ENCODE results near the gene MEAK7. TPM values are rescaled to one million over a fixed set of nuclear protein-coding genes. Genes with fewer than 3 reads are reported as not detected.

The MEAK7 gene
- total RNA-seq, 1 donor from 2014 or later: 5.3 TPM

GRCh38 chr16:84532291-84532724 is 27.8 kb upstream of the MEAK7 start:
- Histone ChIP-seq H3K27ac (replicated peaks) (peak overlapping the region; percentile 81), H3K36me3 (no peaks in the 10 kb centered on the region), H3K9me3 (replicated peaks) (peaks cover 8% of the 10 kb centered on the region), H3K4me3 (no peak overlapping the region), H3K27me3 (ENCODE audit: low read depth) (no peaks in the 10 kb centered on the region), H3K4me1 (peaks cover 40% of the 10 kb centered on the region)
- peak; percentile 61 for DNase-seq
- TF ChIP-seq, protein P1, sequence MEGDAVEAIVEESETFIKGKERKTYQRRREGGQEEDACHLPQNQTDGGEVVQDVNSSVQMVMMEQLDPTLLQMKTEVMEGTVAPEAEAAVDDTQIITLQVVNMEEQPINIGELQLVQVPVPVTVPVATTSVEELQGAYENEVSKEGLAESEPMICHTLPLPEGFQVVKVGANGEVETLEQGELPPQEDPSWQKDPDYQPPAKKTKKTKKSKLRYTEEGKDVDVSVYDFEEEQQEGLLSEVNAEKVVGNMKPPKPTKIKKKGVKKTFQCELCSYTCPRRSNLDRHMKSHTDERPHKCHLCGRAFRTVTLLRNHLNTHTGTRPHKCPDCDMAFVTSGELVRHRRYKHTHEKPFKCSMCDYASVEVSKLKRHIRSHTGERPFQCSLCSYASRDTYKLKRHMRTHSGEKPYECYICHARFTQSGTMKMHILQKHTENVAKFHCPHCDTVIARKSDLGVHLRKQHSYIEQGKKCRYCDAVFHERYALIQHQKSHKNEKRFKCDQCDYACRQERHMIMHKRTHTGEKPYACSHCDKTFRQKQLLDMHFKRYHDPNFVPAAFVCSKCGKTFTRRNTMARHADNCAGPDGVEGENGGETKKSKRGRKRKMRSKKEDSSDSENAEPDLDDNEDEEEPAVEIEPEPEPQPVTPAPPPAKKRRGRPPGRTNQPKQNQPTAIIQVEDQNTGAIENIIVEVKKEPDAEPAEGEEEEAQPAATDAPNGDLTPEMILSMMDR (IDR thresholded peaks at IDR 0.05; ENCODE audit: borderline replicate concordance): no peak
- intact Hi-C loops (cut with micrococcal nuclease): no loop called here

DNA sequence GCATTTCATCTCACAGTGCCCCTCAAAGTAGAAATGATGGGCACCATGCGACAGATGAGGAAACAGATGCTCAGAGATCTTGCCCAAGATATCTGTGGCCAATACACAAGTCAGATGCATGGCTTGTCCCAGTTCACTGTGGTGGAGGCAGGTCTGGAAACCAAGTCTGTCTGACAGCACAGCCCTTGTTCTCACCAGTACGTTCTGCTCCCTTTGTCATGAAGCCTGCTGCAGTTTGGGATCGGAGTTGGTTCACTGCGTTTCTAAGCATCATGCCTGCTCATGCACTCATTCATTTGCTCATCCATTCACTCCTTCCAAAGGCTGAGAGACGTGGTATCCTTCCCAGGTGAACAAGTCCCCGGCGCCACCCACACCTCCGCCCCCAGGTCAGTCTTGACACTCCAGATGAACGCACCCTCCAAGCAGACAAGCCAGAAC is 27.2 kb upstream of the MEAK7 start:
- H3K27ac ChIP-seq (replicated peaks): peak overlapping the region; percentile 81
- peaks cover 8% of the 10 kb centered on the region for H3K9me3 ChIP-seq (replicated peaks)
- H3K36me3 ChIP-seq: no peaks in the 10 kb centered on the region
- H3K4me3 ChIP-seq: no peak overlapping the region
- TF ChIP-seq, protein P1 (IDR thresholded peaks at IDR 0.05; ENCODE audit: borderline replicate concordance): no peak
- no peaks in the 10 kb centered on the region for H3K27me3 ChIP-seq (ENCODE audit: low read depth)
- H3K4me1 ChIP-seq: peaks cover 47% of the 10 kb centered on the region
- DNase-seq: no peak
- intact Hi-C loops (cut with micrococcal nuclease): no loop called here

GRCh38 chr16:84530590-84530989 is 26.1 kb upstream of the MEAK7 start:
- peaks cover 8% of the 10 kb centered on the region for H3K9me3 ChIP-seq (replicated peaks)
- no peak for DNase-seq
- peaks cover 52% of the 10 kb centered on the region for H3K4me1 ChIP-seq
- intact Hi-C loops (cut with micrococcal nuclease): no loop called here
- H3K27ac ChIP-seq (replicated peaks): no peak overlapping the region
- H3K27me3 ChIP-seq (ENCODE audit: low read depth): no peaks in the 10 kb centered on the region
- no peaks in the 10 kb centered on the region for H3K36me3 ChIP-seq
- no peak overlapping the region for H3K4me3 ChIP-seq
- TF ChIP-seq, protein P1 (IDR thresholded peaks at IDR 0.05; ENCODE audit: borderline replicate concordance): no peak

DNA sequence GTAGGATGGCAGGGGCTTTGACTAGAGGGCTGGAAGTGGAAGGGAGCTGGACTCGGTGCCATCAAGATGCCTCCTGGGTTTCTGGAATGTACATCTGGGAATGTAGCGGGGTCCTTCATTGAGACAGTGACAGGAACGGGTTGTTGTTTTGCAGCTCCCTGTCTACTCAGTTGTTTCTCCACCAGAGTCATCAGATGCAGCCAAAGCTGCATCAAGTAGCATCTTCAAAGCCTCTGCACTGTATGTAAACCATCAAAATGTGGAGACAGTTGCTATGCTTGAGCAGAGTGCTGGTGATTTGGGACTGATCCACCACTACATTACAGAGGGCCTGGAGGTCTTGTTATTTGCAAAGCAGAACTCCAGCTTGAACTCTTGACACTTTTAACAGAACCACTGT is 25.1 kb upstream of the MEAK7 start:
- DNase-seq: no peak
- H3K27me3 ChIP-seq (ENCODE audit: low read depth): no peaks in the 10 kb centered on the region
- peaks cover 8% of the 10 kb centered on the region for H3K9me3 ChIP-seq (replicated peaks)
- TF ChIP-seq, protein P1 (IDR thresholded peaks at IDR 0.05; ENCODE audit: borderline replicate concordance): no peak
- intact Hi-C loops (cut with micrococcal nuclease): no loop called here
- H3K4me1 ChIP-seq: peaks cover 52% of the 10 kb centered on the region
- H3K36me3 ChIP-seq: no peaks in the 10 kb centered on the region
- no peak overlapping the region for H3K27ac ChIP-seq (replicated peaks)
- H3K4me3 ChIP-seq: no peak overlapping the region

DNA sequence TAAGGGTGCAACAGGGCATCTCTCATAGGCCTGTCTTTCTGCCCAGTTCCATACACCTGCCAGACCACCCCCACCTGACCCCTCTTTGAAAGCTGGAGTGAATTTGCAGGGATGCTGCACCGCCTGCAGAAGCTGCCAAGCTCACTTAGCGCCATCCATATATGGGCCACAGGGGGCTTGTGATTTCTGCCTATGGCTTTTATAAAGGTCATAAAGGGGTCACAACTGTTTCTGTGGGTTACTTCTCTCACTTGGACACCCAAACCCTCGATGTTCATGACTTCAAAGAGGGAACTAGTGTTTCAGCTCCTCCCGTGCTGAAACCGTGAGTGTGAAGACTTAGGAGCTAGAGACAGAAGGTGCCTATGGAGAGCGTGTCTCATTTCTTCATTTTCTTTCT is 23.9 kb upstream of the MEAK7 start:
- intact Hi-C loops (cut with micrococcal nuclease): no loop called here

More for the DNA sequence above, 23.9 kb upstream of the MEAK7 start:
- TF ChIP-seq, protein P1 (IDR thresholded peaks at IDR 0.05; ENCODE audit: borderline replicate concordance): no peak
- Histone ChIP-seq H3K4me1 (peaks cover 46% of the 10 kb centered on the region), H3K36me3 (no peaks in the 10 kb centered on the region), H3K27me3 (ENCODE audit: low read depth) (no peaks in the 10 kb centered on the region), H3K4me3 (no peak overlapping the region), H3K9me3 (replicated peaks) (peaks cover 8% of the 10 kb centered on the region), H3K27ac (replicated peaks) (peak overlapping the region; percentile 86)
- DNase-seq: no peak
